ENCODE results near the gene MYH14. TPM values are rescaled to one million over a fixed set of nuclear protein-coding genes. Genes with fewer than 3 reads are reported as not detected.
A peak's percentile ranks its signal among the peaks of the same experiment; 100 is the strongest.

Gene MYH14
- total and polyA plus RNA-seq, 9 of the 15 experiments (the other 6 are each of a cell fraction or from before 2014, with no cell fraction given), result 0.04 to 0.86 (median 0.19) TPM; not detected in 2

DNA sequence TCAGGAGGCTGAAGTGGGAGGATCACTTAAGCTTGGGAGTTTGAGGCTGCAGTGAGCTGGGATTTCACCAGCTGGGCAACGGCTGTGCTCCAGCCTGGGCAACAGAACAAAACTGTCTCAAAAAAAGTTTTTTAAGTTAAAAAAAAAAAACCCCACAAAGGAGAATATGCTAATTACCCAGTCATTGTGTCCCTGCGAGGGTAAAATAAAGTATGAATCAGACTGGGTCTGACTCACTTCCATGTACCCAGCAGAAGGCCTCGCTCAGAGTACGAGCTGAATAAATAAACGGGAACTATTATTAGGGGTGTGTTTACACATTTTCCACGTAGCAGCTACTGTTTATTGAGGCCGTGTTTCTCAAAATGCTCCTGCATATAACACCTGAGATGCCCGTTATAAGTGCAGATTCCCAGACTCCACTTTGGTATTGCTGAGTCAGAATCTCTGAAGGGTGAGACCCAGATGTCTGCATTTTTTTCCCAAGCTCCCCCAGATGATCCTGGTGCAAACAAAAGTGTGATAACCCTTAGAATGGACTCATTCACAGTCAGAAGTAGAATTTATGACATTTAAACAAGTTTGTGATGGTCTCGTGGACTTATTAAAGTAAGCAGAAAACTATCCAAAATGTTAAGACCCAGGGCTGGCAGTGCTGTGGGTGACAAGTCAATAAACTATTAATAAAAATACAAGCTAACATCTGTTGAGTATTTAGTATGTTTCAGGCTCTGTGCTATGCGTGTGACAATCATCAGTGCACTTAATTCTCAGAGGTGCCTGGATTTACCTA, 97.6 kb downstream of the MYH14 start (continued):
- TF ChIP-seq ZKSCAN3 (CRISPR knock-in tag; IDR thresholded peaks at IDR 0.05) (no peak), SRF (CRISPR knock-in tag; IDR thresholded peaks at IDR 0.05) (no peak), ELF1 (tag; IDR thresholded peaks at IDR 0.05) (no peak), ZFP1 (CRISPR knock-in tag; IDR thresholded peaks at IDR 0.05) (no peak), ZNF24 (IDR thresholded peaks at IDR 0.05) (no peak), ZNF431 (CRISPR knock-in tag; IDR thresholded peaks at IDR 0.05) (no peak), C11orf30 (IDR thresholded peaks at IDR 0.05; ENCODE audit: low read depth) (peak; percentile 76), ZNF766 (CRISPR knock-in tag; conservative IDR thresholded peaks at IDR 0.05) (no peak), PHTF2 (CRISPR knock-in tag; IDR thresholded peaks at IDR 0.05) (no peak), MTA2 (IDR thresholded peaks at IDR 0.05; ENCODE audit: low read depth) (no peak), ZNF584 (CRISPR knock-in tag; IDR thresholded peaks at IDR 0.05; ENCODE audit: low read depth) (no peak), GABPA (tag; conservative IDR thresholded peaks at IDR 0.05; ENCODE audit: low read depth) (no peak), KAT2B (IDR thresholded peaks at IDR 0.05; ENCODE audit: low read depth, low read length) (no peak), TBP (optimal IDR thresholded peaks at IDR 0.05; ENCODE audit: low read depth, low read length) (no peak), JUND (IDR thresholded peaks at IDR 0.05; ENCODE audit: borderline replicate concordance, low read depth, low read length) (peak; percentile 53; the same call in 1 of the 2 replicates), JUND (tag; IDR thresholded peaks at IDR 0.05; ENCODE audit: borderline replicate concordance, low read depth, low read length) (no peak), ZFPM2 (CRISPR knock-in tag; IDR thresholded peaks at IDR 0.05) (no peak), ZNF589 (CRISPR knock-in tag; IDR thresholded peaks at IDR 0.05; ENCODE audit: low read depth) (no peak), NFXL1 (CRISPR knock-in tag; IDR thresholded peaks at IDR 0.05) (no peak)
- TF ChIP-seq, protein P1, sequence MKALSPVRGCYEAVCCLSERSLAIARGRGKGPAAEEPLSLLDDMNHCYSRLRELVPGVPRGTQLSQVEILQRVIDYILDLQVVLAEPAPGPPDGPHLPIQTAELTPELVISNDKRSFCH (CRISPR knock-in tag; IDR thresholded peaks at IDR 0.05), result no peak
- TF ChIP-seq, protein P1 (tag; IDR thresholded peaks at IDR 0.05), result no peak
- TF ChIP-seq, protein P2, sequence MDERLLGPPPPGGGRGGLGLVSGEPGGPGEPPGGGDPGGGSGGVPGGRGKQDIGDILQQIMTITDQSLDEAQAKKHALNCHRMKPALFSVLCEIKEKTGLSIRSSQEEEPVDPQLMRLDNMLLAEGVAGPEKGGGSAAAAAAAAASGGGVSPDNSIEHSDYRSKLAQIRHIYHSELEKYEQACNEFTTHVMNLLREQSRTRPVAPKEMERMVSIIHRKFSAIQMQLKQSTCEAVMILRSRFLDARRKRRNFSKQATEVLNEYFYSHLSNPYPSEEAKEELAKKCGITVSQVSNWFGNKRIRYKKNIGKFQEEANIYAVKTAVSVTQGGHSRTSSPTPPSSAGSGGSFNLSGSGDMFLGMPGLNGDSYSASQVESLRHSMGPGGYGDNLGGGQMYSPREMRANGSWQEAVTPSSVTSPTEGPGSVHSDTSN (CRISPR knock-in tag; IDR thresholded peaks at IDR 0.05; ENCODE audit: low read depth), result no peak
- TF ChIP-seq, protein P2 (tag; conservative IDR thresholded peaks at IDR 0.05; ENCODE audit: low read depth), result no peak
- TF ChIP-seq, protein P3, sequence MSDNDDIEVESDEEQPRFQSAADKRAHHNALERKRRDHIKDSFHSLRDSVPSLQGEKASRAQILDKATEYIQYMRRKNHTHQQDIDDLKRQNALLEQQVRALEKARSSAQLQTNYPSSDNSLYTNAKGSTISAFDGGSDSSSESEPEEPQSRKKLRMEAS (CRISPR knock-in tag; IDR thresholded peaks at IDR 0.05), result no peak
- TF ChIP-seq, protein P4, sequence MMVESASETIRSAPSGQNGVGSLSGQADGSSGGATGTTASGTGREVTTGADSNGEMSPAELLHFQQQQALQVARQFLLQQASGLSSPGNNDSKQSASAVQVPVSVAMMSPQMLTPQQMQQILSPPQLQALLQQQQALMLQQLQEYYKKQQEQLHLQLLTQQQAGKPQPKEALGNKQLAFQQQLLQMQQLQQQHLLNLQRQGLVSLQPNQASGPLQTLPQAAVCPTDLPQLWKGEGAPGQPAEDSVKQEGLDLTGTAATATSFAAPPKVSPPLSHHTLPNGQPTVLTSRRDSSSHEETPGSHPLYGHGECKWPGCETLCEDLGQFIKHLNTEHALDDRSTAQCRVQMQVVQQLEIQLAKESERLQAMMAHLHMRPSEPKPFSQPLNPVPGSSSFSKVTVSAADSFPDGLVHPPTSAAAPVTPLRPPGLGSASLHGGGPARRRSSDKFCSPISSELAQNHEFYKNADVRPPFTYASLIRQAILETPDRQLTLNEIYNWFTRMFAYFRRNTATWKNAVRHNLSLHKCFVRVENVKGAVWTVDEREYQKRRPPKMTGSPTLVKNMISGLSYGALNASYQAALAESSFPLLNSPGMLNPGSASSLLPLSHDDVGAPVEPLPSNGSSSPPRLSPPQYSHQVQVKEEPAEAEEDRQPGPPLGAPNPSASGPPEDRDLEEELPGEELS (CRISPR knock-in tag; IDR thresholded peaks at IDR 0.05; ENCODE audit: borderline replicate concordance), result no peak

All from K562 (cell line).